ENCODE data around the gene LAIR2.

Gene LAIR2, protein sequence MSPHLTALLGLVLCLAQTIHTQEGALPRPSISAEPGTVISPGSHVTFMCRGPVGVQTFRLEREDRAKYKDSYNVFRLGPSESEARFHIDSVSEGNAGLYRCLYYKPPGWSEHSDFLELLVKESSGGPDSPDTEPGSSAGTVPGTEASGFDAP

DNA sequence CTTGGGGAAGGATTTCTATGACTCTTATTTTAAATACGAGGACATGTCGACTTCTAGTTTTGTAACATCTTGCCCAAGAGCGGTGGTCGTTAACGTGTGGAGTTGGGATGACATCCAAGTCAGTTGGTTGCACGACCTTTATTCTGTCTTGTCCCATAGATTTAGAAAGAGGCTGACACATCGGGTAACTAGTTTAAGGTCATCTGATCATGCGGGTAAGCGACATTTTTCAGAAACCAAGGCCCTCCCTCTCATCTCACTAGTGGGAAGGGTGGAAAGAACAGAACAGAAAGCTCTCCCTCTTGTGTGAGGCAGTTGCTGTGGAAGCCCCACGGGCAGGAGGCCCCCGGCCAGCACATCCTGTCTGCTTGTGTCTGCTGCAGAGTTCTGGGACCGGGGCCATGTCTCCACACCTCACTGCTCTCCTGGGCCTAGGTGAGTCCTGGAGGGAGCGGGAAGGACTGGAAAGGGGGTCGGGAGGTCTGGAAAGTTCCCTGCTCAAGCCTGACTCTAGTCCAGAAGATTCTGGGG lies at the start of gene LAIR2:
Gene LAIR2 (plus strand): TSS at position 314 of the 531 bp plus-strand sequence. CDS start 88 bp downstream, at position 402.
- no peak for DNase-seq (ENCODE audit: low spot score)

DNA sequence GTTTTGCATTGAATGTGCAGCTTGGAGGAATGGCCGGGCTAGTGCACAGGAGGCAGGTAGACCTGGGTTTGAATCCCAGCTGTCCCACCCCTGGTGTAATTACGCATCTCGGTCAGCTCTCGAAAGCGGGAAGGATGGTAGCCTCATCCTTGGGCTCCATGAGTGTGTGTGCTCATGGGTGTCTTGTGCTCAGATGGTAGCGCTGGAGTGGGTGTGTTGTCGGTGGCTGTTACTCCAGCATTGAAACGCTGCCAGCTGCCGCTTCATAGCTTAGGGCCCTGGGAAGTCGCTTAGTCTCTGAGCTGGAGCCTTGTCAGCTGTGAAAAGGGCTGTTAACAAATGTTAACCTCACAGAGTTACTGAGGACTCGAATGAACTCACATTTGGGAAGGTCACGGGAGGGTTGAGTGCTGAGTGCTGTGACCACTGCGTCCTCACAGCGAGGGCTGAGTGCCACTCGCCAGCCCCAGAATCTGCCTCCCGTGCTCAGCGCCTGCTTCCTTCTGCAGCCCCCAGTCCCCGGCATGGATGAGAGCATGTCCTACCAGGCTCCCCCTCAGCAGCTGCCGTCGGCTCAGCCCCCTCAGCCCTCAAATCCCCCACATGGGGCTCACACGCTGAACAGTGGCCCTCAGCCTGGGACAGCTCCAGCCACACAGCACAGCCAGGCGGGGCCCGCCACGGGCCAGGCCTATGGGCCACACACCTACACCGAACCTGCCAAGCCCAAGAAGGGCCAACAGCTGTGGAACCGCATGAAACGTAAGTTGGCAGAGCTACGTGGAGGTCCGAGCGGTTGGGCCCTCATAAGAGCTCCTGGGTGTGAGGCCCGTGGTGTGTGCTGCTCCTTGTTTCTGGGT lies 48.5 kb upstream of the LAIR2 start:
- DNase-seq (ENCODE audit: low spot score) = no peak

- no peak for DNase-seq (ENCODE audit: low spot score)
These were observed 47.6 kb upstream of the LAIR2 start for GRCh38 chr19:54454781-54455675.

- DNase-seq (ENCODE audit: low spot score) = no peak
These were observed 46.7 kb upstream of the LAIR2 start for GRCh38 chr19:54455786-54456422.

GRCh38 chr19:54456423-54457373 lies 45.9 kb upstream of the LAIR2 start:
- DNase-seq (ENCODE audit: low spot score) = no peak

DNA sequence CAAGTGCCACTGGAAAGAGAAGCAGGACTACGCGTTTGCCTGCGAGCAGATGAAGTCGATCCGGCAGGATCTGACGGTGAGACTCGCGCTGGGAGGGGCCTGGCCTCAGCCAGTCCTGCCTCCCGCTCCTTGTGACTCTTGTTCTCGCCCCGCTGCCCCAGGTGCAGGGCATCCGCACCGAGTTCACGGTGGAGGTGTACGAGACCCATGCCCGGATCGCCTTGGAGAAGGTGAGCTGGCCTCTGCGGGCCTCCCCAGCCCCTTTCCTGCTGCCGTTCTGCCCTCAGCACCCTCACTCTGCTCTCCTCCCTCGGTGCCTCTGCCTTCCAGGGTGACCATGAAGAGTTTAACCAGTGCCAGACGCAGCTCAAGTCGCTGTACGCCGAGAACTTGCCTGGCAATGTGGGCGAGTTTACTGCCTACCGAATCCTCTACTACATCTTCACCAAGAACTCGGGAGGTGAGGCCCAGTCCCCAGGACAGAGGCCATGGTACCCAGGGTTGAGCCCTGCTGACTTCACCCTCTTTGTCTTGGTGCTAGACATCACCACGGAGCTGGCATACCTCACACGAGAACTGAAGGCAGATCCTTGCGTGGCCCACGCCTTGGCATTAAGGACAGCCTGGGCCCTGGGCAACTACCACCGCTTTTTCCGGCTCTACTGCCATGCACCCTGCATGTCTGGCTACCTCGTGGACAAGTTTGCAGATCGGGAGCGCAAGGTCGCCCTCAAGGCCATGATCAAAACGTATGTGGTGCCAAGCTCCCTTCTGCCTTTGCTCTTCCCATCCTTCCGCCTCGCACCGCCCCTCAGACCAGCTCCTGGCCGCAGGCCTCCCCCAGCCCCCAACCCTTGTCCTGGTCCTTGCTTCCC lies 44.6 kb upstream of the LAIR2 start:
- no peak for DNase-seq (ENCODE audit: low spot score)

DNA sequence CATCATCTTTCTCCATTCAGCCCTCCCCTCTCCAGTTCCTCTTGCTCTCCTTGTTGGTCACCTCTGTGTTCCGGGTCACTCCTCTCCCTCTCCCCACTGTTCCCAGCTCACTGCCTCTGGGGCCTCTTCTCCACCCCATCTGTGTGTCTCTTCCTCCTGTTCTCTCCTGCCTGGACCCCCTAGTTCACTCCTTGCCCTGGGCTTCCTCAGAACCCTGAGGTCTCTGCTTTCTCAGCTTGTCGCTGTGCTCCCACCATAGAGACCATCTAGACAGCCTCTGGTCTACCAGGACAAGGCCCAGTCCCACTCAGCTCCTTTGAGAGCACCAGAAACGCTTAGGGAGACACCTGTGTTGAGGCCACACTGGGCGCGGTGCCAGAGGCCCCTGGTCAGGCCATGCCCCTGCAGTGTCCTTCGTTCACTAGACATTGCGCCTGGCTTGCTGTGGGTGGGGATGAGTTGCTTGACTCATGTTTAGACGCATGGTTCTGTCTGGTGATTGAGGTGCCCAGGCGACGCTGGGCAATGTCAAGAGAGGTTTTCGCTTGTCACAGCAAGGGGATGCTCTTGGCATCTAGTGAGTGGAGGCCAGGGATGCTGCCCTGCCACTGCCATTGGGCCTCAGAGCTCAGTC lies 43.9 kb upstream of the LAIR2 start:
- DNase-seq (ENCODE audit: low spot score) = no peak

GRCh38 chr19:54459282-54460229 lies 43.1 kb upstream of the LAIR2 start:
- DNase-seq (ENCODE audit: low spot score) = no peak

- no peak for DNase-seq (ENCODE audit: low spot score)
These were observed 42.2 kb upstream of the LAIR2 start for GRCh38 chr19:54460230-54461005.

GRCh38 chr19:54461210-54461609 lies 41.4 kb upstream of the LAIR2 start:
- DNase-seq (ENCODE audit: low spot score) = no peak

DNA sequence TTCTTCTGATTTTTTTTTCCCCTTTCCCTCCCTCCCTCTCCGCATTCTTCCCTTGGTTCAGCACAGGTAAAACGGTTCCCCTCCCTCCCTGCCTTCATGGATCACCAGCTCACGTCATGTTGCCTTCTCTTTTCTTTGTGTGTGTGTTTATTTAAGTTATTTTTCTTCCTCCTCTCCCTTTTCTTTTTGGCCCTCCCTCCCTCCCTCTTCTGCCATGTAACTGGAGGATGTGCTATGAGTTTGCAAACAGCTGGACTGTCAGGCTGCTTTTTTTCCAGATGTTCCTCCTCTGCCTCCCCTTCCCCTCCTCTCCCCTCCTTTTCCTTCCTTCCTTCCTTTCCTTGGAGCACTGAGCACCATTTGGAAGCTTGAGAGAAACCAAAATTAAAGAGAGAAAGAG lies 41.0 kb upstream of the LAIR2 start:
- DNase-seq (ENCODE audit: low spot score) = no peak

DNA sequence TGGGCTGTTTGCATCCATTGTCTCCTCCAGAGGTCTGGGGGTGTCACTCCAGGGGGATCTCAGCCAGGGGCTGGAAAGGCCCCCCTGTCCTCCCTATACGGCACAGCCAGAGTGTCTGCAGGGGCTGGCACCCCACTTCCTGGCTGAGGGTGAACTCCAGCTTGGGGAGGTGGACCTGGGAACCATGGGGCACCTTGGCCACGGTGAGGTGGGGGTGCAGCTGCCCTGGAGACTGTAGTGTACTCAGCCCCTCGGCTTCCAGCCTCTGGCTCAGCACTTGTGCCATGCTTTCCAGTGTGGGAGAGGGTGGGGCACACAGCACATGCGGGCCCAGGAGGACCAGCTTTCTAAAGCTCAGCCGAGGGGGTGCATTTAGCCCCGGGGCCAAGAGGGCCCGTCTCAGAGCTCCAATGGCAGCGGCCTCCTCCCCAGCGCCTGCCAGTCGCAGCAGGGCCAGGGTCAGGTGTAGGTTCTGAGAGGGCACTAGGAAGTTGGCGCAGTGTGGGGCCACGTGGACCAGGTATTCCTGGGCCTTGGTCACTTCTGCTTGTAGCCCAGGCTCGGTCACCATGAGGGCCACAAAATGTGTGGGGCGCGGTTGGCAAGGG lies 40.5 kb upstream of the LAIR2 start:
- DNase-seq (ENCODE audit: low spot score) = no peak

DNA sequence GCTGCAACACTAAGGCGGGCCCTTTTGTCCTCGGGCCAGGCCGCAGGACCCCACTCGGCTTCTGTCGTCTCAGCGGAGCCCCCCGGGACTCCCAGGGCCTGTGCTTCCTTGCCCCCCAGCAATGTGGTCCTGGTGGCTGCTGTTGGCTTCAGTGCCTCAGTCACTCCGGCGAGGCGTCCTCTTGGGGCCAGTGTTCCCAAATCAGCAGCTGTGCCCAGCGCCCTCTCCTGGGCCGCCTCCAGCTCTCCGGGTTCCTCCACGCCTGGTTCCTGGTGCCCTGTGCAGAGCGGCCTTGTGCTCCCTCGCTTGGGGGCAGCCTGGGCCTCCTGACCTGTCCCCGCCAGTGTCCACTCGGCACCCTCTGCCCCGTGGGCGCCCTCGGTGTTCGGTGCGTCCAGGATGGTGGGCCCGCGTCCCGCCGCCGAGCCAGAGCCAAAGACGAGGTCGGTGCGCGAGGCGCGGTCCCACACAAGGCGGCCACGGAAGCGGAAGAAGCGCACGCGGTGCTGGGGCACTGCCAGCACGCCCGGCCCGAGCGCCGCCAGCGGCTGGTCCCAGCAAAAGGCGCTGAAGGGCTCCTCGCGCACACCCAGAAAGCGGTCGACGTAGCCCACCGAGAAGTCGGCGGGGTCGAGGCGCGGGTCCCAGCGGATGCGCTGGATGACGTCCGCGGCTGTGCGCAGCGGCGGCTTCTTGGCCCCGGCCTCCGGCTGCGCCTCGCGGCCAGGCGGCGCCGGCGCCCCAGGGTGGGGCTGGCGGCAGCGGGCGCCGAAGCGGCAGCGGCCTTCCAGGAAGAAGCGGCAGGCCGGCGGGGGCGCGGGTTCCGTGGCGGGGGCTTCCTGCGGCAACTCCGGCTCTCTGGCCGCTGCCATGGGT lies 39.7 kb upstream of the LAIR2 start:
- peak; percentile 52 for DNase-seq (ENCODE audit: low spot score)

DNA sequence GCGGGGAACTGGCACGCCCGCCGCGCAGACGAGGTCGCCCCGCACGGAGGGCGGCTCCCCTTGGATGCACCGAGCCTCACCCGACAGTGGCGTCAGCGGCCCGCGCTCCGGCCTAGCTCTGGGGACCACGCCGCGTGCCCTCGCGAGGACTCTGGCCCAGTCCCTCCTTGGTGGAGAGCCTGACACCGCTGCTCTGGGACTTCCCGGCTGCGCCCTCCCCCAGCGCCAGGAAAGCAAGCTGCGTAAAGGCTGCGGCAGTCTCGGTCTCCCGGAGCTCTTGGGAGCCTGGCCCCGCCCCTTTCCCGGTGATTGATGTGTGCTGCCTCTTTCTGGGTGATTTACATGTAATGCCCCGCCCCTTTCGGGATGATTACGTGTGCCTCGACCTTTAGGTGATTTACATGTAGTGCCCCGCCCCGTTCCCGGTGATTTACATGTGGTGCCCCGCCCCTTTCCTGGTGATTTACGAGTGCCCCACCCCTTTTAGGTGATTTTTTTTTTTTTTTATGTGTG lies 39.0 kb upstream of the LAIR2 start, which contains the start of gene LENG9:
Gene LENG9 (minus strand): TSS at position 248 of the 513 bp plus-strand sequence. CDS start 252 bp downstream, outside the sequence.
- DNase-seq (ENCODE audit: low spot score) = peak; percentile 92

GRCh38 chr19:54464044-54464629 lies 38.5 kb upstream of the LAIR2 start:
- DNase-seq (ENCODE audit: low spot score) = peak; percentile 83

Data from CD4-positive, alpha-beta T cell treated with Interleukin-6 at 100 ng/mL for 8 hours (primary cell).